Measurements from ENCODE around the gene GNPAT. TPM values are rescaled to one million over a fixed set of nuclear protein-coding genes. Genes with fewer than 3 reads are reported as not detected.

GNPAT gene
- total RNA-seq, 1 experiment from 2014 or later: 21.8 TPM

DNA sequence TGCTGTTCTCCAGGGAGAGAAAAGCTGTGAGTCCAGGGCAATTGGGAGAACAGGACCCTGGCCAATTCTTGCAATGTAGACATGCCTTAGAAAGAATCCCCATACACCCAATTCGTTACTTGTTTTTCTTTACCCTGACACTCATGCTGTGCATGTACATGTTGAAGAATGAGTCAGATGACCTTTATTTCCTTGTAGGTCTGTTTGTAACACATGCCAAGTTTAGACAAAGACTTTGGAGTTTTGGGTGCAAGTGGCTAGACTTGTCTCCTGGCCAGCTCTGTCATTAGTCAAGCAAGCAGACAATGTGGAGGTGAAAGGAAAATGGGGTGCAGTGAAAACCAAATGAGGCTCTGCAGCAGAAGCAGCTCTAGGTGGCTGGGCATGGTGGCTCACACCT is 38.1 kb downstream of the GNPAT start:
- H3K36me3 ChIP-seq (ENCODE audit: low read depth): no peaks in the 10 kb centered on the region
- no peaks in the 10 kb centered on the region for H3K9me3 ChIP-seq (ENCODE audit: insufficient read depth, low read depth)
- H3K79me2 ChIP-seq (ENCODE audit: low read depth): no peaks in the 10 kb centered on the region
- ChIA-PET POLR2A (ENCODE audit: unreplicated experiment) (no interaction called here), CTCF (no interaction called here)
- H4K20me1 ChIP-seq (ENCODE audit: insufficient read depth): no peaks in the 10 kb centered on the region
- no peaks in the 10 kb centered on the region for H3F3A ChIP-seq (ENCODE audit: insufficient read depth, low read depth)
- no peak overlapping the region for H3K4me2 ChIP-seq
- H3K27me3 ChIP-seq (ENCODE audit: insufficient read depth, low read depth): no peaks in the 10 kb centered on the region
- no peak overlapping the region for H3K27ac ChIP-seq
- H2AFZ ChIP-seq: no peak overlapping the region
- intact Hi-C loops (cut with micrococcal nuclease; ENCODE audit: unreplicated experiment): no loop called here
- no peak for DNase-seq
- TF ChIP-seq, protein P1, sequence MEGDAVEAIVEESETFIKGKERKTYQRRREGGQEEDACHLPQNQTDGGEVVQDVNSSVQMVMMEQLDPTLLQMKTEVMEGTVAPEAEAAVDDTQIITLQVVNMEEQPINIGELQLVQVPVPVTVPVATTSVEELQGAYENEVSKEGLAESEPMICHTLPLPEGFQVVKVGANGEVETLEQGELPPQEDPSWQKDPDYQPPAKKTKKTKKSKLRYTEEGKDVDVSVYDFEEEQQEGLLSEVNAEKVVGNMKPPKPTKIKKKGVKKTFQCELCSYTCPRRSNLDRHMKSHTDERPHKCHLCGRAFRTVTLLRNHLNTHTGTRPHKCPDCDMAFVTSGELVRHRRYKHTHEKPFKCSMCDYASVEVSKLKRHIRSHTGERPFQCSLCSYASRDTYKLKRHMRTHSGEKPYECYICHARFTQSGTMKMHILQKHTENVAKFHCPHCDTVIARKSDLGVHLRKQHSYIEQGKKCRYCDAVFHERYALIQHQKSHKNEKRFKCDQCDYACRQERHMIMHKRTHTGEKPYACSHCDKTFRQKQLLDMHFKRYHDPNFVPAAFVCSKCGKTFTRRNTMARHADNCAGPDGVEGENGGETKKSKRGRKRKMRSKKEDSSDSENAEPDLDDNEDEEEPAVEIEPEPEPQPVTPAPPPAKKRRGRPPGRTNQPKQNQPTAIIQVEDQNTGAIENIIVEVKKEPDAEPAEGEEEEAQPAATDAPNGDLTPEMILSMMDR (conservative IDR thresholded peaks at IDR 0.05): no peak
- no peak for TF ChIP-seq EZH2 (IDR thresholded peaks at IDR 0.05; ENCODE audit: low read depth)
- no peak overlapping the region for H3K4me3 ChIP-seq
- H3K4me1 ChIP-seq (replicated peaks; ENCODE audit: insufficient read depth): no peaks in the 10 kb centered on the region
- BruUV-seq (replicated peaks): no TSS peak
- no peaks in the 10 kb centered on the region for H3K9me2 ChIP-seq (ENCODE audit: insufficient read depth)

DNA sequence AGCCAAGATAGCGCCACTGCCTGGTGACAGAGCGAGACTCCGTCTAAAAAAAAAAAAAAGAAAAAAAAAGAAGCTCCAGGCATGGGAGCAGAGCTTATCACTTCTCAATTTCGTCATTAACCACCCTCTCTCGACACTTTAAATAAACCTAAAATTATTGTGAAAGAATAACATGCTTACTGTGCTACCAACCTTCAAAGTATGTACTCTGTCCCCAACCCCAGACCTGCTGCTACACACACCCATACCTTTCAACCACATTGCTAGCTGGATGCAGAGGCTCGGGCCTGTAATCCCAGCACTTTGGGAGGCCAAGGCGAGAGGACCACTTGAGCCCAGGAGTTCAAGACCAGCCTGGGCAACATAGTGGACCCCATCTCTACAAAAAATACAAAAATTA is 38.7 kb downstream of the GNPAT start:
- H3K9me3 ChIP-seq (ENCODE audit: insufficient read depth, low read depth): no peaks in the 10 kb centered on the region
- ChIA-PET POLR2A (ENCODE audit: unreplicated experiment) (no interaction called here), CTCF (no interaction called here)
- no peaks in the 10 kb centered on the region for H3K79me2 ChIP-seq (ENCODE audit: low read depth)
- H3K36me3 ChIP-seq (ENCODE audit: low read depth): no peaks in the 10 kb centered on the region
- TF ChIP-seq EZH2 (IDR thresholded peaks at IDR 0.05; ENCODE audit: low read depth): no peak
- TF ChIP-seq, protein P1 (conservative IDR thresholded peaks at IDR 0.05): no peak
- H2AFZ ChIP-seq: no peak overlapping the region
- H4K20me1 ChIP-seq (ENCODE audit: insufficient read depth): no peaks in the 10 kb centered on the region
- H3F3A ChIP-seq (ENCODE audit: insufficient read depth, low read depth): no peaks in the 10 kb centered on the region
- H3K9me2 ChIP-seq (ENCODE audit: insufficient read depth): no peaks in the 10 kb centered on the region
- no peak overlapping the region for H3K4me3 ChIP-seq
- no peaks in the 10 kb centered on the region for H3K4me1 ChIP-seq (replicated peaks; ENCODE audit: insufficient read depth)
- intact Hi-C loops (cut with micrococcal nuclease; ENCODE audit: unreplicated experiment): no loop called here
- no TSS peak for BruUV-seq (replicated peaks)
- H3K27ac ChIP-seq: no peak overlapping the region
- DNase-seq: no peak
- no peaks in the 10 kb centered on the region for H3K27me3 ChIP-seq (ENCODE audit: insufficient read depth, low read depth)
- no peak overlapping the region for H3K4me2 ChIP-seq

DNA sequence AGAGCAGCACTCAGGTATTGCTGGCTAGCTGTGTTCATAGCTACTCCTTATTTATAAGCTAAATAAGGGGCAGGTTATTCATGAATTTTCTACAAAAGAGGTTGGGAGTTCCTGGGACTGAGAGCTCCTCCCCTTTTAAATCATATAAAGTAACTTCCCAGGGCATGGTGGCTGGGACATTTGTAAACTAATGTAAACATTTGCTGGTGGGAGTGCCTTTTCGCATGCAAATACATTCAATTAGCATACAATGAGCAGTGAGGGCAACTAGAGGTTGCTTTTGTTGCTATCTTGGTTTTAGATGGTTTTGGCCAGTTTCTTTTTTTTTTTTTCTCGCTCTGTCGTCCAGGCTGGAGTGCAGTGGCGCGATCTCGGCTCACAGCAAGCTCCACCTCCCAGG is 43.4 kb downstream of the GNPAT start:
- no peaks in the 10 kb centered on the region for H3K4me1 ChIP-seq (replicated peaks; ENCODE audit: insufficient read depth)
- H3K36me3 ChIP-seq (ENCODE audit: low read depth): no peaks in the 10 kb centered on the region
- POLR2A ChIA-PET (ENCODE audit: unreplicated experiment): no interaction called here
- CTCF ChIA-PET: no interaction called here
- no peak overlapping the region for H3K4me2 ChIP-seq
- H3F3A ChIP-seq (ENCODE audit: insufficient read depth, low read depth): no peaks in the 10 kb centered on the region
- no peaks in the 10 kb centered on the region for H3K9me2 ChIP-seq (ENCODE audit: insufficient read depth)
- no peaks in the 10 kb centered on the region for H3K79me2 ChIP-seq (ENCODE audit: low read depth)
- no peak for DNase-seq
- TF ChIP-seq EZH2 (IDR thresholded peaks at IDR 0.05; ENCODE audit: low read depth): no peak
- TF ChIP-seq, protein P1 (conservative IDR thresholded peaks at IDR 0.05): no peak
- H4K20me1 ChIP-seq (ENCODE audit: insufficient read depth): no peaks in the 10 kb centered on the region
- H3K4me3 ChIP-seq: no peak overlapping the region
- H3K9me3 ChIP-seq (ENCODE audit: insufficient read depth, low read depth): no peaks in the 10 kb centered on the region
- H2AFZ ChIP-seq: no peak overlapping the region
- no peak overlapping the region for H3K27ac ChIP-seq
- BruUV-seq (replicated peaks): no TSS peak
- peaks cover 7% of the 10 kb centered on the region for H3K27me3 ChIP-seq (ENCODE audit: insufficient read depth, low read depth)
- intact Hi-C loops (cut with micrococcal nuclease; ENCODE audit: unreplicated experiment): no loop called here
